ENCODE measurements around the gene TMEM161A.
"Not testable (repeated sequence)": the region's sequence is repeated elsewhere in the genome, so short reads cannot be mapped to it uniquely, and the experiment has no call there.

Gene TMEM161A

GRCh38 chr19:19120308-19121231 lies 17.7 kb downstream of the TMEM161A start:
- no peak for FAIRE-seq

- no peak for FAIRE-seq
Observed at GRCh38 chr19:19119325-19120237, 18.7 kb downstream of the TMEM161A start.

GRCh38 chr19:19115954-19116353 lies 22.3 kb downstream of the TMEM161A start:
- FAIRE-seq = no peak

GRCh38 chr19:19113040-19113626 lies 25.1 kb downstream of the TMEM161A start:
- no peak for FAIRE-seq

- no peak for FAIRE-seq
Observed at GRCh38 chr19:19111967-19112580, 26.2 kb downstream of the TMEM161A start.

GRCh38 chr19:19111136-19111835 lies 27.0 kb downstream of the TMEM161A start:
- FAIRE-seq = no peak

- FAIRE-seq = no peak
Observed at GRCh38 chr19:19110410-19111135, 27.7 kb downstream of the TMEM161A start.

- no peak for FAIRE-seq
Observed at GRCh38 chr19:19109601-19110000, 28.7 kb downstream of the TMEM161A start.

GRCh38 chr19:19107654-19108053 lies 30.6 kb downstream of the TMEM161A start:
- FAIRE-seq = no peak

GRCh38 chr19:19106938-19107337 lies 31.3 kb downstream of the TMEM161A start:
- not testable (repeated sequence) for FAIRE-seq

- FAIRE-seq = no peak
Observed at GRCh38 chr19:19106056-19106551, 32.2 kb downstream of the TMEM161A start.

- FAIRE-seq = no peak
Observed at GRCh38 chr19:19105365-19106055, 32.8 kb downstream of the TMEM161A start.

- no peak for FAIRE-seq
Observed at GRCh38 chr19:19103167-19103566, 35.1 kb downstream of the TMEM161A start.

GRCh38 chr19:19102566-19102965 lies 35.7 kb downstream of the TMEM161A start:
- FAIRE-seq = not testable (repeated sequence)

GRCh38 chr19:19101540-19101939 lies 36.7 kb downstream of the TMEM161A start:
- no peak for FAIRE-seq

- no peak for FAIRE-seq
Observed at GRCh38 chr19:19098703-19099632, 39.3 kb downstream of the TMEM161A start.

GRCh38 chr19:19098084-19098702 lies 40.1 kb downstream of the TMEM161A start:
- no peak for FAIRE-seq
